Pons (tissue), 1 donor: Measurements from ENCODE around the gene RPS15A.
"Not testable (repeated sequence)": the region's sequence is repeated elsewhere in the genome, so short reads cannot be mapped to it uniquely, and the experiment has no call there.

ENCODE experiments used
- DNase-seq: peaks from one replicate; pipeline ENCODE4 v3.0.0-alpha.2; 2016; ENCODE audit warnings: low spot score

RPS15A gene

GRCh38 chr16:18797746-18798145 is 7.6 kb upstream of the RPS15A start:
- DNase-seq = no peak

GRCh38 chr16:18796377-18796776 is 6.2 kb upstream of the RPS15A start:
- no peak for DNase-seq

GRCh38 chr16:18792836-18793433 is 2.8 kb upstream of the RPS15A start:
- DNase-seq = no peak

GRCh38 chr16:18789515-18789849 is 652 bp downstream of the RPS15A start:
- peak; percentile 24 for DNase-seq

GRCh38 chr16:18788828-18789514 is 1.2 kb downstream of the RPS15A start:
- DNase-seq = no peak

GRCh38 chr16:18784917-18785623 is 5.1 kb downstream of the RPS15A start:
- no peak for DNase-seq

- no peak for DNase-seq
Measured at GRCh38 chr16:18783430-18784341, 6.4 kb downstream of the RPS15A start.

GRCh38 chr16:18782697-18783429 is 7.3 kb downstream of the RPS15A start:
- DNase-seq = no peak

- DNase-seq = not testable (repeated sequence)
Measured at GRCh38 chr16:18781232-18781631, 8.9 kb downstream of the RPS15A start.

GRCh38 chr16:18780460-18781026 is 9.6 kb downstream of the RPS15A start:
- not testable (repeated sequence) for DNase-seq

GRCh38 chr16:18777664-18778063 is 12.5 kb downstream of the RPS15A start:
- DNase-seq = not testable (repeated sequence)

GRCh38 chr16:18776334-18776733 is 13.8 kb downstream of the RPS15A start:
- DNase-seq = not testable (repeated sequence)

GRCh38 chr16:18774651-18775050 is 15.5 kb downstream of the RPS15A start:
- not testable (repeated sequence) for DNase-seq

GRCh38 chr16:18772171-18772570 is 18.0 kb downstream of the RPS15A start:
- DNase-seq = not testable (repeated sequence)

GRCh38 chr16:18770336-18770962 is 19.7 kb downstream of the RPS15A start:
- not testable (repeated sequence) for DNase-seq

GRCh38 chr16:18767217-18767616 is 22.9 kb downstream of the RPS15A start:
- not testable (repeated sequence) for DNase-seq

GRCh38 chr16:18762713-18763112 is 27.4 kb downstream of the RPS15A start:
- DNase-seq = not testable (repeated sequence)

- not testable (repeated sequence) for DNase-seq
Measured at GRCh38 chr16:18759598-18760520, 30.3 kb downstream of the RPS15A start.

GRCh38 chr16:18757960-18758660 is 32.0 kb downstream of the RPS15A start:
- not testable (repeated sequence) for DNase-seq
